Tongue (tissue), 2 donors: ENCODE data around the gene ALG12. TPM values are rescaled to one million over a fixed set of nuclear protein-coding genes. Genes with fewer than 3 reads are reported as not detected.
A peak's percentile ranks its signal among the peaks of the same experiment; 100 is the strongest.

Source experiments
- DNase-seq: peaks from one replicate; pipeline ENCODE4 v3.0.0-alpha.2; 2015
- total RNA-seq: library from RNA; depleted of rRNA; stranded (reverse); fragments of >200 nt; gene quantifications from one replicate; pipeline ENCODE4 v1.2.3, GENCODE V29; 2014

Gene ALG12
- total RNA-seq, 1 donor from 2014 or later: 10.3 TPM

- no peak for DNase-seq
Observed at GRCh38 chr22:49957826-49958365, 39.7 kb upstream of the ALG12 start.

- DNase-seq: no peak
Observed at GRCh38 chr22:49956914-49957825, 38.9 kb upstream of the ALG12 start.

GRCh38 chr22:49956418-49956770 lies 38.2 kb upstream of the ALG12 start:
- DNase-seq: no peak

GRCh38 chr22:49955581-49956417 lies 37.6 kb upstream of the ALG12 start:
- no peak for DNase-seq

- DNase-seq: no peak
Observed at GRCh38 chr22:49954991-49955580, 36.8 kb upstream of the ALG12 start.

GRCh38 chr22:49954354-49954753 lies 36.1 kb upstream of the ALG12 start:
- DNase-seq: no peak

GRCh38 chr22:49953680-49954344 lies 35.6 kb upstream of the ALG12 start:
- DNase-seq: no peak

- no peak for DNase-seq
Observed at GRCh38 chr22:49953027-49953679, 34.9 kb upstream of the ALG12 start.

GRCh38 chr22:49951986-49952896 lies 34.0 kb upstream of the ALG12 start:
- no peak for DNase-seq

GRCh38 chr22:49951678-49951985 lies 33.4 kb upstream of the ALG12 start:
- no peak for DNase-seq

- peak; percentile 69 for DNase-seq
Observed at GRCh38 chr22:49951000-49951677, 32.9 kb upstream of the ALG12 start.

GRCh38 chr22:49950396-49950994 lies 32.3 kb upstream of the ALG12 start:
- no peak for DNase-seq

GRCh38 chr22:49949914-49950292 lies 31.7 kb upstream of the ALG12 start:
- no peak for DNase-seq

- DNase-seq: no peak
Observed at GRCh38 chr22:49948958-49949913, 31.0 kb upstream of the ALG12 start.

- DNase-seq: no peak
Observed at GRCh38 chr22:49948116-49948957, 30.1 kb upstream of the ALG12 start.

GRCh38 chr22:49947296-49947622 lies 29.0 kb upstream of the ALG12 start:
- DNase-seq: no peak

GRCh38 chr22:49946612-49947295 lies 28.5 kb upstream of the ALG12 start:
- DNase-seq: no peak
